CD4-positive, alpha-beta T cell (primary cell): ENCODE data around the gene TMPRSS11A. TPM values are rescaled to one million over a fixed set of nuclear protein-coding genes. Genes with fewer than 3 reads are reported as not detected.

Source experiments
- ATAC-seq: fragments of 200-7000 bp; cut with Tn5 transposase; one replicate; pipeline ENCODE4 v1.10.0; 2022; ENCODE audit warnings: mild to moderate bottlenecking; ENCODE audit not compliant: poor library complexity
- CTCF ChIA-PET: fragments of 350-600 bp; sonication (Branson Sonifier 250); formaldehyde crosslinking; loops from one replicate; lab custom pipeline; 2021; ENCODE audit warnings: antibody characterized with exemption, inconsistent platforms; lab: Charles Lee
- POLR2A ChIA-PET: fragments of 350-600 bp; sonication (Branson Sonifier 250); formaldehyde crosslinking; loops from one replicate; lab custom pipeline; 2021; ENCODE audit warnings: antibody characterized with exemption, inconsistent platforms; lab: Charles Lee
- DNase-seq, 14 experiments: peaks; one replicate each; pipeline ENCODE4 v3.0.0-alpha.2; 2013 to 2020; ENCODE audit warnings: mixed read lengths in 2 of 14
- H3K27ac ChIP-seq, 2 donors: one replicate each; pipeline versions ENCODE4 v1.5.1 to v1.7.0; 2013; ENCODE audit warnings: low read length in 2 of 2, low read depth in 1 of 2, mild to moderate bottlenecking in 1 of 2
- H3K27me3 ChIP-seq, 2 experiments: 1 replicate in 1 of 2; 2 replicates in 1 of 2; pipeline versions ENCODE4 v1.6.1 to v1.7.0; 2013; ENCODE audit warnings: low read length in 2 of 2, control low read depth in 1 of 2, mild to moderate bottlenecking in 1 of 2, moderate library complexity in 1 of 2; ENCODE audit not compliant: insufficient read depth in 2 of 2, control insufficient read depth in 1 of 2
- H3K36me3 ChIP-seq: one replicate; pipeline ENCODE4 v1.6.1; 2013; ENCODE audit warnings: low read length, control low read depth; ENCODE audit not compliant: insufficient read depth
- H3K4me1 ChIP-seq: one replicate; pipeline ENCODE4 v1.6.1; 2013; ENCODE audit warnings: low read length, control low read depth; ENCODE audit not compliant: insufficient read depth
- H3K4me3 ChIP-seq: one replicate; pipeline ENCODE4 v1.5.1; 2013; ENCODE audit warnings: mild to moderate bottlenecking, low read length, moderate library complexity
- H3K9me3 ChIP-seq, 2 experiments: 1 replicate in 1 of 2; 2 replicates in 1 of 2; pipeline versions ENCODE4 v1.6.1 to v1.7.0; 2013; ENCODE audit warnings: low read length in 2 of 2, mild to moderate bottlenecking in 2 of 2, control low read depth in 1 of 2, moderate library complexity in 1 of 2; ENCODE audit not compliant: control insufficient read depth in 1 of 2, insufficient read depth in 1 of 2
- H3K27ac Mint-ChIP-seq: one replicate; pipeline ENCODE4 v1.8.0; 2020; ENCODE audit warnings: mixed read lengths
- H3K27me3 Mint-ChIP-seq: one replicate; pipeline ENCODE4 v1.8.0; 2021; ENCODE audit warnings: mixed read lengths
- H3K36me3 Mint-ChIP-seq: one replicate; pipeline ENCODE4 v1.8.0; 2021; ENCODE audit warnings: low read depth, mixed read lengths
- H3K4me1 Mint-ChIP-seq: one replicate; pipeline ENCODE4 v1.8.0; 2021; ENCODE audit warnings: low read depth, mixed read lengths
- H3K4me3 Mint-ChIP-seq: one replicate; pipeline ENCODE4 v1.8.0; 2020; ENCODE audit warnings: mild to moderate bottlenecking, mixed read lengths
- H3K9me3 Mint-ChIP-seq: one replicate; pipeline ENCODE4 v1.8.0; 2020; ENCODE audit warnings: mixed read lengths
- intact Hi-C, 2 experiments: fragments of 100-400 bp; cut with DNase I in 1 of 2; cut with micrococcal nuclease in 1 of 2; formaldehyde crosslinking; loops; one replicate each; pipeline versions ENCODE4 v1.15.1 to v1.9.0; 2023 to 2025; cut with DNase I, micrococcal nuclease
- total RNA-seq, 174 experiments: library from RNA in 2 of 174; stranded (reverse) in 2 of 174; gene quantifications; one replicate each; pipeline ENCODE4 v1.2.3 and lab custom pipeline; 2021 to 2026
- TF ChIP-seq, protein P1 (sequence below): fragments of 200-600 bp; IDR thresholded peaks from one replicate; pipeline ENCODE4 v1.8.0; 2022; ENCODE audit warnings: antibody characterized with exemption, mild to moderate bottlenecking

Gene TMPRSS11A
- total RNA-seq, 2 experiments from 2014 or later = not detected

DNA sequence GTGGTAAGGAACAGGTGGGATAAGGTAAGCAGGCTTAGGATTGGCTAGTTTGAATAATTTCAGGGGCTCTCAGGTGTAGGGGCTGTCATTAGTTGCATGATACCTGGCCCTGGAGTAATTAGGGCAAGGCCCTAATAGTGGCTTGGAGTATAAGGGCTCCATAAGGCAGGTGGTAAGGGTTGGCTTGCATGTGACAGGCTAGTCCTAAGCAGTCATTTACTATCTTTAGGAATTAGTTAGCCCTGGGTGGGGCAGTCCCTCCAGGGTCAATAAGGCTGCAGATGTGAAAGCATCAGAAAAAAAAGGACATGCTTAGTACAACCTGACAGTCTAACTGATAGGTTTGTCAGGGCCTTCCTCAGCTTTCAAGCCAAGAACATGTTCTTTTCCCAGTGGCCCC is 71.6 kb downstream of the TMPRSS11A start:
- intact Hi-C loops = no loop called here
- peaks cover 6% of the 10 kb centered on the region for H3K9me3 Mint-ChIP-seq
- CTCF ChIA-PET = no interaction called here
- no peaks in the 10 kb centered on the region for H3K4me1 Mint-ChIP-seq
- Histone ChIP-seq H3K27me3 (no peaks in the 10 kb centered on the region), H3K27ac (no peak overlapping the region), H3K4me1 (no peaks in the 10 kb centered on the region), H3K4me3 (no peak overlapping the region), H3K9me3 (peaks cover 0 to 5% of the 10 kb centered on the region in 2 experiments), H3K36me3 (no peaks in the 10 kb centered on the region)
- TF ChIP-seq, protein P1, sequence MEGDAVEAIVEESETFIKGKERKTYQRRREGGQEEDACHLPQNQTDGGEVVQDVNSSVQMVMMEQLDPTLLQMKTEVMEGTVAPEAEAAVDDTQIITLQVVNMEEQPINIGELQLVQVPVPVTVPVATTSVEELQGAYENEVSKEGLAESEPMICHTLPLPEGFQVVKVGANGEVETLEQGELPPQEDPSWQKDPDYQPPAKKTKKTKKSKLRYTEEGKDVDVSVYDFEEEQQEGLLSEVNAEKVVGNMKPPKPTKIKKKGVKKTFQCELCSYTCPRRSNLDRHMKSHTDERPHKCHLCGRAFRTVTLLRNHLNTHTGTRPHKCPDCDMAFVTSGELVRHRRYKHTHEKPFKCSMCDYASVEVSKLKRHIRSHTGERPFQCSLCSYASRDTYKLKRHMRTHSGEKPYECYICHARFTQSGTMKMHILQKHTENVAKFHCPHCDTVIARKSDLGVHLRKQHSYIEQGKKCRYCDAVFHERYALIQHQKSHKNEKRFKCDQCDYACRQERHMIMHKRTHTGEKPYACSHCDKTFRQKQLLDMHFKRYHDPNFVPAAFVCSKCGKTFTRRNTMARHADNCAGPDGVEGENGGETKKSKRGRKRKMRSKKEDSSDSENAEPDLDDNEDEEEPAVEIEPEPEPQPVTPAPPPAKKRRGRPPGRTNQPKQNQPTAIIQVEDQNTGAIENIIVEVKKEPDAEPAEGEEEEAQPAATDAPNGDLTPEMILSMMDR = no peak
- ATAC-seq (no peak), DNase-seq (no peak)
- no peaks in the 10 kb centered on the region for H3K36me3 Mint-ChIP-seq
- no peaks in the 10 kb centered on the region for H3K27me3 Mint-ChIP-seq
- POLR2A ChIA-PET = no interaction called here
- no peak overlapping the region for H3K4me3 Mint-ChIP-seq
- no peak overlapping the region for H3K27ac Mint-ChIP-seq

DNA sequence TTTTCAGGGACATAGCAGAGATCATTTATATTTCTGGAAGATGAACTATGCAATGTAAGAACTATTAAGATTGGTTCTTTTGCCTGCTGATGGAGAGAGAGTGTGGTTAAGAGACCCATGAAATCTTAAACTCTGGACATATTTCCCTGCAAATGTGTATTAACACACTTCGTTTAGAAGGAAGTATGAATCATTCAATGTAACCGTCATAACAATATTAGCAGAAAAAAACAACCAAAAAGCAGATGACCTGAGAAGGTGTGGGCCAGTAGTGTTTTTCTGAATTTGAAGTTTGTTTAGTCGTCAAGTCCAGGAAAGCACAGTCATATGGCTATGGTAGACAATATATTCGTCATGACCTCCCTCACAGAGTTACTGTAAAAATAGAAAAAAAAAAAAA is 77.0 kb downstream of the TMPRSS11A start:
- Histone ChIP-seq H3K4me3 (no peak overlapping the region), H3K27ac (no peak overlapping the region), H3K27me3 (no peaks in the 10 kb centered on the region), H3K36me3 (no peaks in the 10 kb centered on the region), H3K4me1 (no peaks in the 10 kb centered on the region), H3K9me3 (no peaks in the 10 kb centered on the region)
- CTCF ChIA-PET = no interaction called here
- intact Hi-C loops = no loop called here
- no peak overlapping the region for H3K4me3 Mint-ChIP-seq
- DNase-seq (no peak), ATAC-seq (no peak)
- H3K27me3 Mint-ChIP-seq = no peaks in the 10 kb centered on the region
- H3K9me3 Mint-ChIP-seq = peaks cover 4% of the 10 kb centered on the region
- no peaks in the 10 kb centered on the region for H3K36me3 Mint-ChIP-seq
- TF ChIP-seq, protein P1 = no peak
- H3K4me1 Mint-ChIP-seq = no peaks in the 10 kb centered on the region
- no peak overlapping the region for H3K27ac Mint-ChIP-seq
- POLR2A ChIA-PET = no interaction called here

DNA sequence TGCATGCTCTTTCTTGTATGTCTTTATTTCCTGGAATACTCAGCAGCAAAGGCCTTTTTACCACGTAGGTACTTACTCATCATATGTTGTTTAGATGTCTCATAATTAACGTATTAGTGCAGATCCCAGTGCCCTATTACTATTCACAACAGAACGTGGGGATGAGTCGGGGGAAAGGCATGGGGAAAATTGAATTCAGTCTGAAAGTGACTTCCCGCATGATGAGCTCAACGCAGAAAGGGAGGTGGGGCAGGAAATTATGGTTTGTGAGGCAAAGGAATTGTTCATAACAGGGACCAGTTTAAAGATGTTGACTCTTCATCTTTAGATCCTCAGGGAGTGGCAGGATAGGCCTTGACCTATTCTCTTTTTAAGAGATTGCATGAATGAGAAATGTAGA is 77.5 kb downstream of the TMPRSS11A start:
- intact Hi-C loops = no loop called here
- Mint-ChIP-seq H3K27ac (no peak overlapping the region), H3K4me3 (no peak overlapping the region), H3K27me3 (no peaks in the 10 kb centered on the region), H3K9me3 (peaks cover 4% of the 10 kb centered on the region), H3K36me3 (no peaks in the 10 kb centered on the region), H3K4me1 (no peaks in the 10 kb centered on the region)
- H3K27ac ChIP-seq = no peak overlapping the region
- ATAC-seq = no peak
- CTCF ChIA-PET = no interaction called here
- POLR2A ChIA-PET = no interaction called here
- peak in 1 of 14 experiments; percentile 32 for DNase-seq
- TF ChIP-seq, protein P1 = no peak
- no peaks in the 10 kb centered on the region for H3K27me3 ChIP-seq
- no peaks in the 10 kb centered on the region for H3K9me3 ChIP-seq
- no peaks in the 10 kb centered on the region for H3K4me1 ChIP-seq
- no peak overlapping the region for H3K4me3 ChIP-seq
- H3K36me3 ChIP-seq = no peaks in the 10 kb centered on the region
